ENCODE measurements around the gene ZBED4. TPM values are rescaled to one million over a fixed set of nuclear protein-coding genes. Genes with fewer than 3 reads are reported as not detected.

The ZBED4 gene
- total RNA-seq, 2 donors from 2014 or later = 10.4 to 11.2 TPM

- no peak for DNase-seq (ENCODE audit: low spot score)
- H3K27ac ChIP-seq = no peak overlapping the region
- no peaks in the 10 kb centered on the region for H3K36me3 ChIP-seq
- no peaks in the 10 kb centered on the region for H3K9me3 ChIP-seq
- no peaks in the 10 kb centered on the region for H3K27me3 ChIP-seq (replicated peaks; ENCODE audit: insufficient read depth)
- TF ChIP-seq POLR2A (IDR thresholded peaks at IDR 0.05) = no peak
- TF ChIP-seq POLR2AphosphoS5 (IDR thresholded peaks at IDR 0.05) = no peak
- TF ChIP-seq CTCF (IDR thresholded peaks at IDR 0.05) = no peak
- H3K4me1 ChIP-seq (replicated peaks) = no peaks in the 10 kb centered on the region
- 64% methylated on average over 29 of the region's 29 CpGs for WGBS
- intact Hi-C loops (cut with DNase I) = no loop called here
- H3K4me3 ChIP-seq = no peak overlapping the region
These were observed 14.6 kb upstream of the ZBED4 start for GRCh38 chr22:49838771-49839717.

- H3K27ac ChIP-seq = no peak overlapping the region
- TF ChIP-seq CTCF (IDR thresholded peaks at IDR 0.05) = no peak
- no peak for TF ChIP-seq POLR2A (IDR thresholded peaks at IDR 0.05)
- TF ChIP-seq POLR2AphosphoS5 (IDR thresholded peaks at IDR 0.05) = no peak
- no peak overlapping the region for H3K4me3 ChIP-seq
- WGBS = 85% methylated on average over 15 of the region's 16 CpGs
- no peaks in the 10 kb centered on the region for H3K36me3 ChIP-seq
- peaks cover 13% of the 10 kb centered on the region for H3K4me1 ChIP-seq (replicated peaks)
- no peaks in the 10 kb centered on the region for H3K9me3 ChIP-seq
- H3K27me3 ChIP-seq (replicated peaks; ENCODE audit: insufficient read depth) = peaks cover 8% of the 10 kb centered on the region
- intact Hi-C loops (cut with DNase I) = no loop called here
- no peak for DNase-seq (ENCODE audit: low spot score)
These were observed 8.4 kb upstream of the ZBED4 start for GRCh38 chr22:49845241-49845640.

- H3K27me3 ChIP-seq (replicated peaks; ENCODE audit: insufficient read depth) = peaks cover 8% of the 10 kb centered on the region
- TF ChIP-seq POLR2A (IDR thresholded peaks at IDR 0.05) (no peak), POLR2AphosphoS5 (IDR thresholded peaks at IDR 0.05) (no peak), CTCF (IDR thresholded peaks at IDR 0.05) (no peak)
- 75% methylated on average over 19 of the region's 19 CpGs for WGBS
These were observed 7.8 kb upstream of the ZBED4 start for GRCh38 chr22:49845666-49846459.

DNA sequence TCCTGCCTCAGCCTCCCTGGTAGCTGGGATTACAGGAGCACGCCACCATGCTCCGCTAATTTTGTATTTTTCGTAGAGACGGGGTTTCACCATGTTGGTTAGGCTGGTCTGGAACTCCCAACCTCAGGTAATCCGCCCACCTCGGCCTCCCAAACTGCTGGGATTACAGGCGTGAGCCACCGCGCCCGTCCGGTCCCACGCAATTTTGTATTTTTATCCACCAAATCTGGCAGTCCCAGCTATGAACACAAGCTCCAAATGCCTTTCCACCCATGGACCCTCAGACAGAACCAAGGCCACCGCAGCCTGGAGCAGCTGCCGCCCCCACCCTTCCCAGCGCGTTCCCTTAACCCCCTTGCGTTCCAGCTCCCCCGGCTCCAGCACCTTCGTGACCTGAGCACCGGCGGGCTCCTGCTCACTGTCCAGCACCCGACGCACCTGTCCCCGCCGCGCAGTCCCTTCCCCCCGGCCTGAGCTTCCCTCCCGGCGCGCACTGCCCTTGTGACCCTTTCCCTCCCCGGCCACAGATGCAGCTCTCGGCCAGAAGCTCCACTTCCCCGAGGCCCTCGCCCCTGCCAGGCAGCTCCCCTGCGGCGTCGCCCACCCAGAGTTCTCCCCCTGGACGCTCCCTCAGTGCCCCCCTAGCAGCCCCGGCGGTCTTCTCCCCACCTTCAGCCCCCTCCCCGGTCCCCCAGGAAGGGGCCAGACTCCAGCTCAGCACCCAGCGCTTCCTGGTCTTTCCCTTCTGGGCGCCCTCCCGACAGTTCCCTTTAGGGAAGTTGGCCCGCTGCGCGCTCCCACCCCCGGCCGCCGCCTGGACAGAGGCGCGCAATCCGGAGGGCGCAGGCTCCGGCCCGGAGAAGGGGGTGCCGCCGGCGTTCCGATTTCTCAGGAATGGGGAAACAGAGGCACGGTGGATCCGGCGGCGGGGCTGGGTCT, 5.6 kb upstream of the ZBED4 start:
- H3K27me3 ChIP-seq (replicated peaks; ENCODE audit: insufficient read depth) = peaks cover 8% of the 10 kb centered on the region
- WGBS = 22% methylated on average over 61 of the region's 64 CpGs
- no peaks in the 10 kb centered on the region for H3K9me3 ChIP-seq
- H3K36me3 ChIP-seq = no peaks in the 10 kb centered on the region
- intact Hi-C loops (cut with DNase I) = no loop called here
- TF ChIP-seq CTCF (IDR thresholded peaks at IDR 0.05) (no peak), POLR2AphosphoS5 (IDR thresholded peaks at IDR 0.05) (no peak), POLR2A (IDR thresholded peaks at IDR 0.05) (no peak)
- H3K4me3 ChIP-seq = peak overlapping the region; percentile 26 to 39
- DNase-seq (ENCODE audit: low spot score) = no peak
- peaks cover 13% of the 10 kb centered on the region for H3K4me1 ChIP-seq (replicated peaks)
- H3K27ac ChIP-seq = no peak overlapping the region

More at GRCh38 chr22:49845666-49846459, 7.8 kb upstream of the ZBED4 start:
- Histone ChIP-seq H3K4me3 (no peak overlapping the region), H3K9me3 (no peaks in the 10 kb centered on the region), H3K27ac (no peak overlapping the region), H3K36me3 (no peaks in the 10 kb centered on the region), H3K4me1 (replicated peaks) (peaks cover 13% of the 10 kb centered on the region)
- no peak for DNase-seq (ENCODE audit: low spot score)
- intact Hi-C loops (cut with DNase I) = no loop called here
